ENCODE data around the gene DUSP1.

DUSP1 gene

GRCh38 chr5:172762214-172763119 is 8.5 kb downstream of the DUSP1 start:
- DNase-seq (ENCODE audit: low read depth, low spot score): no peak
- ChIA-PET POLR2A (no interaction called here), CTCF (interaction anchor here (1.5 to 5.6 kb wide), 3 partner anchors 49 to 170 kb away, joined by 3 to 45 read pairs (median 5); no protein-coding TSS in a partner anchor)
- TF ChIP-seq CTCF (IDR thresholded peaks at IDR 0.05; ENCODE audit: insufficient read depth, low read length, missing control alignments): no peak
- H3K4me3 ChIP-seq (ENCODE audit: low read depth, low read length): no peak overlapping the region

GRCh38 chr5:172760959-172761358 is 10.0 kb downstream of the DUSP1 start:
- CTCF ChIA-PET: interaction anchor here (1.0 to 2.7 kb wide), 8 partner anchors 9 to 171 kb away, joined by 3 to 16 read pairs (median 4); no protein-coding TSS in a partner anchor
- POLR2A ChIA-PET: interaction anchor here (0.8 to 0.9 kb wide), 2 partner anchors 8 to 10 kb away, joined by 3 to 4 read pairs; no protein-coding TSS in a partner anchor
- no peak overlapping the region for H3K4me3 ChIP-seq (ENCODE audit: low read depth, low read length)
- no peak for DNase-seq (ENCODE audit: low read depth, low spot score)
- no peak for TF ChIP-seq CTCF (IDR thresholded peaks at IDR 0.05; ENCODE audit: insufficient read depth, low read length, missing control alignments)

- ChIA-PET POLR2A (interaction anchor here (3.4 kb wide), 1 partner anchor 11 kb away, joined by 28 read pairs; the partner anchor contains the start of gene DUSP1), CTCF (interaction anchor here (1.2 to 2.9 kb wide), 7 partner anchors 11 to 172 kb away, joined by 5 to 16 read pairs (median 11); no protein-coding TSS in a partner anchor)
- no peak for DNase-seq (ENCODE audit: low read depth, low spot score)
- H3K4me3 ChIP-seq (ENCODE audit: low read depth, low read length): no peak overlapping the region
- no peak for TF ChIP-seq CTCF (IDR thresholded peaks at IDR 0.05; ENCODE audit: insufficient read depth, low read length, missing control alignments)
These were observed 10.9 kb downstream of the DUSP1 start for GRCh38 chr5:172760136-172760535.

- CTCF ChIA-PET: interaction anchor here (1.2 to 2.9 kb wide), 7 partner anchors 10 to 173 kb away, joined by 3 to 14 read pairs (median 8); no protein-coding TSS in a partner anchor
These were observed 12.2 kb downstream of the DUSP1 start for GRCh38 chr5:172758834-172759149.

GRCh38 chr5:172758077-172758833 is 12.7 kb downstream of the DUSP1 start:
- TF ChIP-seq CTCF (IDR thresholded peaks at IDR 0.05; ENCODE audit: insufficient read depth, low read length, missing control alignments): no peak
- peak; percentile 88 for DNase-seq (ENCODE audit: low read depth, low spot score)
- ChIA-PET POLR2A (interaction anchor here (0.6 to 3.4 kb wide), 3 partner anchors 9 to 23 kb away, joined by 3 to 28 read pairs (median 4); partner anchors contain the start of gene DUSP1), CTCF (interaction anchor here (0.7 to 2.9 kb wide), 10 partner anchors 9 to 174 kb away, joined by 3 to 14 read pairs (median 3); no protein-coding TSS in a partner anchor)
- no peak overlapping the region for H3K4me3 ChIP-seq (ENCODE audit: low read depth, low read length)

More at GRCh38 chr5:172758834-172759149, 12.2 kb downstream of the DUSP1 start:
- no peak for TF ChIP-seq CTCF (IDR thresholded peaks at IDR 0.05; ENCODE audit: insufficient read depth, low read length, missing control alignments)
- no peak overlapping the region for H3K4me3 ChIP-seq (ENCODE audit: low read depth, low read length)
- POLR2A ChIA-PET: interaction anchor here (3.4 kb wide), 1 partner anchor 12 kb away, joined by 28 read pairs; the partner anchor contains the start of gene DUSP1
- DNase-seq (ENCODE audit: low read depth, low spot score): no peak
